Epithelial cell of esophagus (primary cell): ENCODE measurements around the gene KDM4C.

Experiments
- DNase-seq: peaks from one replicate; pipeline ENCODE4 v3.0.0; 2010; ENCODE audit warnings: low read depth
- H3K4me3 ChIP-seq: 2 replicates; pipeline ENCODE4 v1.5.1; 2011; ENCODE audit warnings: mild to moderate bottlenecking, low read length, control low read depth
- TF ChIP-seq, protein P1 (sequence below): IDR thresholded peaks from 2 replicates; pipeline ENCODE4 v1.5.1; 2011; ENCODE audit warnings: low read depth, mild to moderate bottlenecking, low read length, control low read depth, inconsistent platforms; ENCODE audit not compliant: insufficient read depth; ENCODE audit errors: missing control alignments

The KDM4C gene

DNA sequence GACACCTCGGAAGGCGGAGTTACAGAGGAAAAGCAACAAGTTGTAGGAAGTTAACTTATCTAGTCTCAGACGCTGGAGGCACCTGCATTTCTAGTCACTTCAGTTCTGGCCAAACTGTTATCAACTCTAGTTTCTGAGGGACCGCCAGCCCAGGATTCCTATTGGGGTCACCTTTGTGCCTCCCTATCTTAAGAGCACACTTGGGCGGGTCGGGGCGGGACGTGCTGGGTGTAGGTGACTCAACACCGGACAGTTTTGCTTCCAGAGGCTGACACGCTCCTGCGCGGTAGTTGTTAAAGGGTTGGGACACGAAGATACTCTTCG is 679 bp upstream of the KDM4C start:
- DNase-seq = peak; percentile 88
- peak overlapping the region; percentile 75 for H3K4me3 ChIP-seq
- TF ChIP-seq, protein P1, sequence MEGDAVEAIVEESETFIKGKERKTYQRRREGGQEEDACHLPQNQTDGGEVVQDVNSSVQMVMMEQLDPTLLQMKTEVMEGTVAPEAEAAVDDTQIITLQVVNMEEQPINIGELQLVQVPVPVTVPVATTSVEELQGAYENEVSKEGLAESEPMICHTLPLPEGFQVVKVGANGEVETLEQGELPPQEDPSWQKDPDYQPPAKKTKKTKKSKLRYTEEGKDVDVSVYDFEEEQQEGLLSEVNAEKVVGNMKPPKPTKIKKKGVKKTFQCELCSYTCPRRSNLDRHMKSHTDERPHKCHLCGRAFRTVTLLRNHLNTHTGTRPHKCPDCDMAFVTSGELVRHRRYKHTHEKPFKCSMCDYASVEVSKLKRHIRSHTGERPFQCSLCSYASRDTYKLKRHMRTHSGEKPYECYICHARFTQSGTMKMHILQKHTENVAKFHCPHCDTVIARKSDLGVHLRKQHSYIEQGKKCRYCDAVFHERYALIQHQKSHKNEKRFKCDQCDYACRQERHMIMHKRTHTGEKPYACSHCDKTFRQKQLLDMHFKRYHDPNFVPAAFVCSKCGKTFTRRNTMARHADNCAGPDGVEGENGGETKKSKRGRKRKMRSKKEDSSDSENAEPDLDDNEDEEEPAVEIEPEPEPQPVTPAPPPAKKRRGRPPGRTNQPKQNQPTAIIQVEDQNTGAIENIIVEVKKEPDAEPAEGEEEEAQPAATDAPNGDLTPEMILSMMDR = no peak

DNA sequence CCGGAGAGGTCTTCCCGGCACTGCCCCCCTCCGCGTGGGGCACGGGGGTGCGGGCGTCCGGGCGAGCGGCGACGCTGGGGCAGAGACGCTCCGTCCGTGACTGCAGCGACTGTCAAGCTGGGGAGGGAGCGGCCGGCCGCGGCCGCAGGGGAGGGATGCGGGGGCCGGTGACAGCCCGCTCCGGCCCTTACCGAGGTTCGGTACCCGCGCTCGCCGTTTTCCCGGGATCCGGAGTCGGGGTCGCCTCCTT is 400 bp downstream of the KDM4C start:
- H3K4me3 ChIP-seq = peak overlapping the region; percentile 75
- peak; percentile 36 for DNase-seq
- TF ChIP-seq, protein P1 = no peak

DNA sequence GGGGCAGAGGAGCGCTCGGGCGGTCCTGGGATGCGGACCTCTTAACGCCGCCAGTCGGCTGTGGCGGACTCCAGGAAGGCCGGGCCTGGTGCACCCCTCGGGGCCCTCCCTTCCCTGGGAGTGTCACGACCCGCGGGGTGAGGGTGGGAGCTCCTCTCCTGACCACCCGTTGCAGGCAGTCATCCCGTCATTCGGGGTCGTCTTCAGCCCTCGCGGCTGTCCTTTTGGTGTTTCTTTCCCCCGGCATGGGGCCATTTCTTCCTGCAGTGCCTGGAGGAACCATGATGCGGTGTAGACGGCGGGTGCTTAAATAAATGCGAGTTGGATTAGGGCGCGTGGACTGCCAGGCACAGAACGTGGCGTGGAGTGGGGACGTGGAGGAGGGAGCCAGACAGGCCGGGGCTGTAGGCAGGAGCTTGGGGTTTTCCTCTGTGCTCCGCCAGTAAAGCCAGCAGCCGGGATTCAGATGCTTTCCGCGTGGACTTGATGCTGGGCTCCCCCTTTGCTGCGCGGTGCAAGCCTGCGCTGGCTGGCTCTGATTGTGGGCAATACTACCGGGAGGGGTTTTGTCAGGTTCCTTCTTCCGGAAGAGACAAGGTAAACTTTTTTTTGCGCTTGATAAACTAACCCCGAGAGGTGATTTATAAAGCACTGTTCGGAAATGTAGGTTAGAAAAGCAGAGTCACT is 868 bp downstream of the KDM4C start:
- H3K4me3 ChIP-seq = peak overlapping the region; percentile 75
- peak; percentile 69 for DNase-seq
- TF ChIP-seq, protein P1 = no peak

DNA sequence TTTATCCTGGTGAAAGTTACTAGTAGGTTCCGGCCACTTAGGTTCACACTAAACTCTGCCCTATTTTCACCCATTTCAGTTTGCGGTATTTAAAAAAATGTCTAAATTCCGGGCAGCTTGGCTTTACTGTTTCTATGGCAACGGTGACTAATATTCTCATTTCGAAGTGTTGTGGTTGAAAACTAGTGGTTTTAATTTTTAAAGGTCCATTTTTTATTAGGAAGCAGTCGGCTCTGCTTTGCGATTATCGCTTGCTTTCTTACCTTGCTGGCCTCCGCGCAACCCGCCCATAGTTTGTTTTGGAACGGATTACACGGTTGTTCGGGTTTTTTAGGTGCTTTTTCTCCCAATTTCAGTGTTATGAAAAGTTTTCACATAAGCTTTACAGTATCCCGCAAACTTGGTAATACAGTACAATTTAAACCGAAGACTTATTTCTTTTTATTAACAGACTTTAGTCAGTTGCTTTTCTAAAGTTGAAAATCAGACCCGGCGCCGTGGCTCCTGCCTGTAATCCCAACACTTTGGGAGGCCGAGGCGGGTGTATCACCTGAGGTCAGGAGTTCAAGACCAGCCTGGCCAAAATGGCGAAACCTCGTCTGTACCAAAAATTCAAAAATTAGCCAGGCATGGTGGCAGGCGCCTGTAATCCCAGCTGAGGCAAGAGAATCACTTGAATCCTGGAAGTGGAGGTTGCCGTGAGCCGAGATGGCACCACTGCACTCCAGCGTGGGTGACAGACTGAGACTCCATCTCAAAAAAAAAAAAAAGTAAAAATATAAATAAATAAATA is 1.6 kb downstream of the KDM4C start:
- DNase-seq = peak; percentile 53
- H3K4me3 ChIP-seq = peak overlapping the region; percentile 75
- TF ChIP-seq, protein P1 = no peak

DNA sequence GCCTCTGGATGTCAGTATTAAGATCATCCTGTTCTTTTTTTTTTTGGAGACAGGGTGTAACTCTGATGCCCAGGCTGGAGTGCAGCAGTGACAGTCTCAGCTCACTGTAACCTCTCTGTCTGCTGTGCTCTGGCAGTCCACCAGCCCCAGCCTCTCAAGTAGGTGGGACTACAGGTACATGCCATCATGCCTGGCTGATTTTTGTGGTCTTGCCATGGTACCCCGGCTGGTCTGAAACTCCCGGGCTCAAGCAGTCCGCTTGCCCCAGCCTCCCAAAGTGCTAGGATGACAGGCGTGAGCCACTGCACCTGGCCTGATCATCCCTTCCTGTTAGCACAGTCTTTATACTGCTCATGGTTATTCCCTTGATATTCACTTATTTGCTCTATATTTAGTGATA is 3.5 kb downstream of the KDM4C start:
- DNase-seq = no peak
- no peak overlapping the region for H3K4me3 ChIP-seq
- TF ChIP-seq, protein P1 = no peak

DNA sequence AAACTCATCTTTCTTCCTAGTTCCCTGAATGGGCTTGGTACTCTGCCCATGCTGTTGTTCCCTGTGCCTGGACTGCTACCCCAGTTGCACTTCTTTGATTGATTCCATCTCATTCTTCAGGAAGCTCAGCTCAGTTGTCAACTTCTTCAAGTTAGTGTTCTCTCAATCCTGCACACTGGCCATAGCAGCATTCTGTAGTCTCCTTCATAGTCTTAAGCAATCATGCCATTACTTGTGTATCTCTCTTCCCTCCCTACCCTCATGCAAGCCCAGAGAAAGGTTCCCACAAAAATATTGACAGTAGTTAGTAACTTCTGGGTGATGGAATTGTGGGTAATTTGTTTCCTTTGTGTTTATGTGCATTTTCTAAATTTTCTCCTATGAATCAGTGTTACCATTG is 5.5 kb downstream of the KDM4C start:
- H3K4me3 ChIP-seq = no peak overlapping the region
- TF ChIP-seq, protein P1 = no peak
- DNase-seq = no peak

DNA sequence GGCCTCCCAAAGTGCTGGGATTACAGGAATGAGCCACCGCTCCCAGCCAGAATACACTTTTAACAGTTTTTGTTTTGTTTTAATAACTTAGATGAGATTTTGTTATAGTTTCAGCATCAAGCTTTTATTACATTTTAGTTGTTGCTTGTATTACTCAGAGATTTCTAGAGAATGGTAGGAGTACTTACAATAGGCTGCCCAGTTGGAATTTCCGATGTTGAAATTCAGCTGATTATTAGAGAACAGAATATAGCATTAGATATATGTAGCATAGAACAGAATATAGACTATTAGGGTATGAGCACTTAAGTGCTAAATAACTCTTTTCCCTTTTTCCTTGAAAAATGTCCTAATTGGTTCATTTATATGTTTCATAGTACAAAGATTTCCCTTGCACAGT is 6.2 kb downstream of the KDM4C start:
- H3K4me3 ChIP-seq = no peak overlapping the region
- TF ChIP-seq, protein P1 = no peak
- no peak for DNase-seq
